ENCODE results near the gene KRTAP5-9. TPM values are rescaled to one million over a fixed set of nuclear protein-coding genes. Genes with fewer than 3 reads are reported as not detected.

The KRTAP5-9 gene, protein sequence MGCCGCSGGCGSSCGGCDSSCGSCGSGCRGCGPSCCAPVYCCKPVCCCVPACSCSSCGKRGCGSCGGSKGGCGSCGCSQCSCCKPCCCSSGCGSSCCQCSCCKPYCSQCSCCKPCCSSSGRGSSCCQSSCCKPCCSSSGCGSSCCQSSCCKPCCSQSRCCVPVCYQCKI
- not detected for total RNA-seq

DNA sequence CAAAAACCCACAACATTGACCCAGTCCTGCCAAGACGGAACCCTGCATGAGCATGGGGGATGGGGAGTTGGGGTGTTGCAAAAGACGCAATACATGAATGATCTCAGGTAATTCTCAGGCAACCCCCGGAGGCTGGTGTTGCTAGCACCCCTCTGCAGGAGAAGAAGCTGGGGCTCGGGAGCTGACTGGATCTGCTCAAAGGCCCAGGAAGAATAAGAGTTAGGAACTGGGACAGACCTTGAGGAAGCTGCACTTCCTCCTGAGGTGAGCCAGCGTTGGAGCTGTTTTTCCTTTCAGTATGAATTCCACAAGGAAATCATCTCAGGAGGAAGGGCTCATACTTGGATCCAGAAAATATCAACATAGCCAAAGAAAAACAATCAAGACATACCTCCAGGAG is at the start of gene KRTAP5-9:
KRTAP5-9 (plus strand) TSS at position 301 of the 400 bp plus-strand sequence. CDS start 238 bp downstream, outside the sequence.
- H3K27me3 ChIP-seq = peaks cover 38% of the 10 kb centered on the region
- TF ChIP-seq POLR2AphosphoS5 (IDR thresholded peaks at IDR 0.05) = no peak
- no peak for TF ChIP-seq POLR2A (IDR thresholded peaks at IDR 0.05)
- no peak for TF ChIP-seq EP300 (IDR thresholded peaks at IDR 0.05)
- H3K4me3 ChIP-seq = no peak within 1 kb of the TSS
- H3K9me3 ChIP-seq = peaks cover 0 to 8% (median 0%) of the 10 kb centered on the region in 3 donors
- no peak within 1 kb of the TSS for H3K27ac ChIP-seq
- WGBS, 2 donors (ENCODE audit: low coverage in 1 of 2) = 8 to 73% methylated on average over 2 to 4 of the region's 5 CpGs
- no peaks in the 10 kb centered on the region for H3K36me3 ChIP-seq
- ATAC-seq = no peak
- no peaks in the 10 kb centered on the region for H3K4me1 ChIP-seq

DNA sequence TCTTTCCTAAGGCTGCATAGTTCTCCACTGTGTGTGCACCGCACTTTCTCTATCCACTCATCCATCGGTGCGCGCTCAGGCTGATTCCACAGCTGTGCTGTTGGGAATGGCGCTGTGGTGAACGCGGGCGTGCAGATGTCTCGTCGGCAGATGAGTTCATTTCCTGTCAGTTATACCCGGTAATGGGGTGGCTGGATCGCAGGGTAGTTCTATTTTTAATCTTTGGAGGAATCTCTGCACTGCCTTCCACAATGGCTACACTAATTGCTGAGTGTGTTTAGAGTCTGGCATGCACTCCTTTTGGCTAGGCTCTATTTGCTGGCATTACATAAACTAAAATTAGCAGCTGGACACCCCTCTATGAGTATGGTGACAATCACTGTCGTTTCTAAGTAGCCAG is 49.1 kb upstream of the KRTAP5-9 start:
- 56 to 72% methylated on average over 4 to 13 of the region's 13 CpGs for WGBS, 2 donors (ENCODE audit: low coverage in 1 of 2)
- H3K27ac ChIP-seq = no peak overlapping the region
- no peak overlapping the region for H3K4me3 ChIP-seq
- no peaks in the 10 kb centered on the region for H3K4me1 ChIP-seq
- peaks cover 0 to 99% of the 10 kb centered on the region in 2 donors for H3K36me3 ChIP-seq
- TF ChIP-seq, protein P1, sequence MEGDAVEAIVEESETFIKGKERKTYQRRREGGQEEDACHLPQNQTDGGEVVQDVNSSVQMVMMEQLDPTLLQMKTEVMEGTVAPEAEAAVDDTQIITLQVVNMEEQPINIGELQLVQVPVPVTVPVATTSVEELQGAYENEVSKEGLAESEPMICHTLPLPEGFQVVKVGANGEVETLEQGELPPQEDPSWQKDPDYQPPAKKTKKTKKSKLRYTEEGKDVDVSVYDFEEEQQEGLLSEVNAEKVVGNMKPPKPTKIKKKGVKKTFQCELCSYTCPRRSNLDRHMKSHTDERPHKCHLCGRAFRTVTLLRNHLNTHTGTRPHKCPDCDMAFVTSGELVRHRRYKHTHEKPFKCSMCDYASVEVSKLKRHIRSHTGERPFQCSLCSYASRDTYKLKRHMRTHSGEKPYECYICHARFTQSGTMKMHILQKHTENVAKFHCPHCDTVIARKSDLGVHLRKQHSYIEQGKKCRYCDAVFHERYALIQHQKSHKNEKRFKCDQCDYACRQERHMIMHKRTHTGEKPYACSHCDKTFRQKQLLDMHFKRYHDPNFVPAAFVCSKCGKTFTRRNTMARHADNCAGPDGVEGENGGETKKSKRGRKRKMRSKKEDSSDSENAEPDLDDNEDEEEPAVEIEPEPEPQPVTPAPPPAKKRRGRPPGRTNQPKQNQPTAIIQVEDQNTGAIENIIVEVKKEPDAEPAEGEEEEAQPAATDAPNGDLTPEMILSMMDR (IDR thresholded peaks at IDR 0.05) = no peak
- TF ChIP-seq POLR2A (IDR thresholded peaks at IDR 0.05) = no peak
- no peak for ATAC-seq
- no peaks in the 10 kb centered on the region for H3K9me3 ChIP-seq
- H3K27me3 ChIP-seq = no peaks in the 10 kb centered on the region

DNA sequence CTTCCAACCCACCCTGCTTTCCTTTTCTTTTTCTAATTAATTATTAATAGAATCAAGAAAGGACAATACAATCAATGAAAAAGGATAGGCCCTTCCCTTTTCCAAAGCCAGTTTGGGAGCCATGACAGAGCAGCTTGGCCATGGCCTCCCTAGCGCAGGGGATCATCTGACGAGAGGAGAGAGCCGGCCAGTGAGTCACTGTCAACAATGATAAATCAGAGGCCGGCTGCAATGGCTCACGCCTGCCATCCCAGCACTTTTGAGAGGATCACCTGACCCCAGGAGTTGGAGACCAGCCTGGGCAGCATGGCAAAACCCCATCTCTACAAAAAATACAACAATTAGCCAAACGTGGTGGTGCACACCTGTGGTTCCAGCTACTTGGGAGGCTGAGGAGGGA is 48.7 kb upstream of the KRTAP5-9 start:
- no peak for ATAC-seq
- H3K36me3 ChIP-seq = peaks cover 0 to 99% of the 10 kb centered on the region in 2 donors
- WGBS, 2 donors (ENCODE audit: low coverage in 1 of 2) = 100% methylated on average over 1 of the region's 6 CpGs; no CpG with 5 or more reads in 1 of the 2 donors

DNA sequence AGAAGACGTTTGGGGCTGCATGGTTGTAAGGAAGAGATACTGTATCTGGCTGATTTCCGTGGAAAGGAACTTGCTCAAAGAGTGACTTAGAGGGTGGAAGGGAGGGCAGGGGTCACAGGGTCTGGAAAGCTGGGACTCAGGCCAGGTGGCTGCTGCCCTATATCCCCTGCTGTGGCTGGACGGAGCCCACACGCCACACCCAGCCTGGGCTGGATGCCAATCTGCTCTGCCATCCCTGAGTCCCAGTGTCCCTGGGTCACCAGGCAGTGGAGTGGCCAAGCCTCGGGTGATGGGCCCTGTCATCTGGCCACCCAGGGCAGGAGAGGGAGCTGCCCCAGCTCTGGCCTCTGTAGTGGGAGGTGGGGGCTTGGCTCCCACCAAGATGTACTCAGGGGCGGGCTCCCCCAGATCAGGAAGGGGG is 47.6 kb upstream of the KRTAP5-9 start:
- no peaks in the 10 kb centered on the region for H3K27me3 ChIP-seq
- no peak overlapping the region for H3K27ac ChIP-seq
- H3K9me3 ChIP-seq = no peaks in the 10 kb centered on the region
- peaks cover 0 to 96% of the 10 kb centered on the region in 2 donors for H3K36me3 ChIP-seq
- no peak for TF ChIP-seq POLR2AphosphoS5 (IDR thresholded peaks at IDR 0.05)
- no peak for TF ChIP-seq POLR2A (IDR thresholded peaks at IDR 0.05)
- TF ChIP-seq, protein P1 (IDR thresholded peaks at IDR 0.05) = no peak
- TF ChIP-seq EP300 (IDR thresholded peaks at IDR 0.05) = no peak
- ATAC-seq = no peak
- WGBS, 2 donors (ENCODE audit: low coverage in 1 of 2) = no CpG with 5 or more reads among the region's 6 CpGs
- no peaks in the 10 kb centered on the region for H3K4me1 ChIP-seq
- no peak overlapping the region for H3K4me3 ChIP-seq

More for the DNA sequence above, 48.7 kb upstream of the KRTAP5-9 start:
- Histone ChIP-seq H3K27me3 (no peaks in the 10 kb centered on the region), H3K4me3 (no peak overlapping the region), H3K4me1 (no peaks in the 10 kb centered on the region), H3K9me3 (no peaks in the 10 kb centered on the region), H3K27ac (no peak overlapping the region)
- TF ChIP-seq POLR2A (IDR thresholded peaks at IDR 0.05) = no peak
- no peak for TF ChIP-seq EP300 (IDR thresholded peaks at IDR 0.05)
- TF ChIP-seq POLR2AphosphoS5 (IDR thresholded peaks at IDR 0.05) = no peak
- TF ChIP-seq, protein P1 (IDR thresholded peaks at IDR 0.05) = no peak

DNA sequence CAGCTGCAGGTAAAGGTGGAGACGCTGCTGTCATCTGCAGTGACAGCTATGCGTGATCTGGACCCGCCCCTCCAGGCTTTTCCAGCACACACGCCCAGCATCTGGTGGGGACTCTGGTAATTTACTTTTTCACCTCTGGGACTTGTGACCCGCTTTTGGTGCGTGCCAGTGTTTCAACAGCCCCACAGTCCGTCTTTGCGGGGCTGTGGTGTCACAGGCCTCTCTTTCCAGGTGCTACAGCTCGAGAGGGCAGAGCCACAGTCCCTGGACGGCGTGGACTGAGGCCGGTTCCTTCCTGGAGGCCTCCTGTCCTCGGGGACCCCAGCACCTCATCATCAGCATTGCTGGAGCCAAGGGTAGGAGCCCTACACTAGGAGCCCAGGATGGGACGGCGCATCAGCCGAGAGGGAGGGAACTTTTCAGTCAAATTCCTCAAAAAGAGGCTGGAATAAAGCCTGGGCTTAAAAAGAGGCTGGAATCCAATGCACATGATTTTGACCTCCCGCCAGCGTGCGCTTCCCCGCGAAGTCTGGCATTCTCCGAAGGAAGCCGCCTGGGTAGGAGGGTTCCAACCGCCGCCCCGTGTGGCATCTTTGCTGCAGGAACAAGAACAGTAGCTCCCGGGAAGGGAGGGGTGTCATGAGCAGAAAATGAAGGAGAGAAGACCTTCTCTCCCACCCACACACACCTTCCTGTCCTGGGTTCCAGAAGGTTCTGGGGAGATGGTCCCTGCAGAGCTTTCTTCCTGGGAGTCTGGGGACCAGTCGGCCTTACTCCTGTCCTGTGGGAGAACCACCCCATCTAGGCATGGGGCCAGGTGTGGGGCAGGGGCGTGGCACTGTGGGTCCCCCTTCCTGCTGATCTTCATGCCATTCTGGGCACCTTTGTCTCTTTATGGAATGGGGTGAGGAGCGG is 46.9 kb upstream of the KRTAP5-9 start:
- no peaks in the 10 kb centered on the region for H3K27me3 ChIP-seq
- TF ChIP-seq EP300 (IDR thresholded peaks at IDR 0.05) (no peak), POLR2AphosphoS5 (IDR thresholded peaks at IDR 0.05) (no peak), POLR2A (IDR thresholded peaks at IDR 0.05) (no peak)
- WGBS, 2 donors (ENCODE audit: low coverage in 1 of 2) = 92 to 95% methylated on average over 2 to 9 of the region's 30 CpGs
- no peaks in the 10 kb centered on the region for H3K4me1 ChIP-seq
- peaks cover 0 to 96% of the 10 kb centered on the region in 2 donors for H3K36me3 ChIP-seq
- H3K9me3 ChIP-seq = peaks cover 0 to 3% (median 0%) of the 10 kb centered on the region in 3 donors
- no peak for ATAC-seq
- H3K4me3 ChIP-seq = no peak overlapping the region
- H3K27ac ChIP-seq = no peak overlapping the region
